Stimulated activated CD4-positive, alpha-beta T cell treated with anti-CD3 and anti-CD28 coated beads, TNF-alpha, amount 100 ng/mL, for 4 hours (primary cell): Measurements from ENCODE around the gene ELK4.

ENCODE experiments used
- DNase-seq, 3 experiments: peaks; one replicate each; pipeline ENCODE4 v3.0.0-alpha.2; 2020; ENCODE audit warnings: low read depth in 3 of 3

Gene ELK4

DNA sequence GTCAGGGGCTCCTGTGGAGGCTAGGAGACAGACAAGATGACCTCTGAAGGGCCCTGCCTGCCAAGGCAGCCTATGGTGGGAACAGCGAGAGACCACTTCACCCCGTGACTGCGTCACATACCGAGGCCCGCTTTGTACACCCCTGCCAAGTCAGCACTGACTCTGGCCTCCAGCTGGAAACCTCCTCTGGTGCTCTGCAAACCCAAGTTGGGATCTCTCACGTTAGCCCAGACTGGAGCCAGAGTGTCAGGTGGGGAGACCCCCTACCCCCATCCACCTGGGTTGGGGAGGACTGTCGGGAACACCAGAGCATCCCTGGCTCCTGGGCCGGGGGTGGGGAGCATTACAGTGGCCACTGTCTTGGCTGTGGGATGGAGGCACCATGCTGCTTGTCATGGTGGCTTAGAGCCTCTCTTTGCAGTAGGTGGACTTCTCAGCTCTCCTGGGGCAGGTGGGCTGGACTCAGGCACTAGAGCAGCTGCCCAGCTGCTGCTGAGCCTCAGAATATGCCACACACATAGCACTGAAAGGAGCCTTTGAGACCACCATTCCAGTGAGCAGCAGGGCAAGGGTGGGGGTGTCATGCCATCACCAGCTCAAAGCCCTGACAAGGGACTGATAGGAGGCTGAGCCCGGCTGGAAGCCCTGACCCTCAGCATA lies 50.4 kb downstream of the ELK4 start:
- DNase-seq = no peak

DNA sequence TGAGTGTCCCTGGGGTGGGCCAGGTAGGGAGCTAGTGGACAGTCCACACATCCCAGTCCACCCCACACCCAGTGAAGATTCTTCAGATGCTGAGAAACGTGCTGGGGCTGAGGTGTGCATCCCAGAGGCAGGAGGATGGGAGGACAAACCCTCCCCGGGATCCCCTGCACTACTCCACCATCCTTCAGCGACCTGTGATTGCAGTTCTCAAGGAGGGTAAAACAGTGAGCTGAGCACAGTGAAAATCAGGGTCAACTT lies 51.0 kb downstream of the ELK4 start:
- no peak for DNase-seq

DNA sequence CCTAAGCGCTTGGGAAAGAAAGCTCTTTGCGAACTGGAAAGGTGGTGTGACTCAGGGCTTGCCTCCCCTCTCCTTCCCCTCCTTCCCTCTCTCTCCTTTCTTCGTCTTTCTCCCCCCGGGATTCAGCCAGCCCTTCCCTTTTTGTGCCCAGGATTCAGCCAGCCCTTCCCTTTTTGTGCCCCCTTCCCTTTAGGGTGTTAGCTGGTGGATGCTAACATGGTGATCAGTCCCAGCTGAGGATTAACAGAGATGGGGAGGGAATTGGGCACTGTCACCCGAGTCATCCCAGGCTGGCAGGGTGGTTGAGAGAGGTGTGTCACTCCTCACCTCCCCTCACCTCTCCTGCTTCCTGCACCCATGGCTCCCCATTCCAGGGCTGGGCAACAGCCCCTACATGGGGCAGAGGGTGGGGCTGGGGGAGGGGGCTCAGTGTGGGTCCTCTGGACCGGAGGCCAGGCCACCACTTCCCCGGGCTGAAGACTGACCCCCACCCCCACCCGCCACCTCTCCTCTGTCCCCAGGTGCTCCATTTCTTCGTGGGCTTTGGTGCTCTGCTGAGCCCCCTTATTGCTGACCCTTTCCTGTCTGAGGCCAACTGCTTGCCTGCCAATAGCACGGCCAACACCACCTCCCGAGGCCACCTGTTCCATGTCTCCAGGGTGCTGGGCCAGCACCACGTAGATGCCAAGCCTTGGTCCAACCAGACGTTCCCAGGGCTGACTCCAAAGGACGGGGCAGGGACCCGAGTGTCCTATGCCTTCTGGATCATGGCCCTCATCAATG lies 51.5 kb downstream of the ELK4 start:
- no peak for DNase-seq

DNA sequence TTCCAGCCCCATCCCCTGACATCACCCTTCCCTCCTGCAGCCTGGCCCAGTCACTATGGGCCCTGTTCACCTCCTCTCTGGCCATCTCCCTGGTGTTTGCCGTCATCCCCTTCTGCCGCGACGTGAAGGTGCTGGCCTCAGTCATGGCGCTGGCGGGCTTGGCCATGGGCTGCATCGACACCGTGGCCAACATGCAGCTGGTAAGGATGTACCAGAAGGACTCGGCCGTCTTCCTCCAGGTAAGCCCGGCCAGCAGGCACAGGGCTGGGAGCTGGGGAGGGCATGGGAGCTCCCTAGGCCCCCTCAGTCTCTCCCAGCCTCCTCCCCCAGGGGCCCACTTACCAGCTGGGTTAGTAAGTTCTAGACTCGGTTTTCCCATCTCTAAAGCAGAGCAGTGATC lies 52.1 kb downstream of the ELK4 start:
- no peak for DNase-seq

DNA sequence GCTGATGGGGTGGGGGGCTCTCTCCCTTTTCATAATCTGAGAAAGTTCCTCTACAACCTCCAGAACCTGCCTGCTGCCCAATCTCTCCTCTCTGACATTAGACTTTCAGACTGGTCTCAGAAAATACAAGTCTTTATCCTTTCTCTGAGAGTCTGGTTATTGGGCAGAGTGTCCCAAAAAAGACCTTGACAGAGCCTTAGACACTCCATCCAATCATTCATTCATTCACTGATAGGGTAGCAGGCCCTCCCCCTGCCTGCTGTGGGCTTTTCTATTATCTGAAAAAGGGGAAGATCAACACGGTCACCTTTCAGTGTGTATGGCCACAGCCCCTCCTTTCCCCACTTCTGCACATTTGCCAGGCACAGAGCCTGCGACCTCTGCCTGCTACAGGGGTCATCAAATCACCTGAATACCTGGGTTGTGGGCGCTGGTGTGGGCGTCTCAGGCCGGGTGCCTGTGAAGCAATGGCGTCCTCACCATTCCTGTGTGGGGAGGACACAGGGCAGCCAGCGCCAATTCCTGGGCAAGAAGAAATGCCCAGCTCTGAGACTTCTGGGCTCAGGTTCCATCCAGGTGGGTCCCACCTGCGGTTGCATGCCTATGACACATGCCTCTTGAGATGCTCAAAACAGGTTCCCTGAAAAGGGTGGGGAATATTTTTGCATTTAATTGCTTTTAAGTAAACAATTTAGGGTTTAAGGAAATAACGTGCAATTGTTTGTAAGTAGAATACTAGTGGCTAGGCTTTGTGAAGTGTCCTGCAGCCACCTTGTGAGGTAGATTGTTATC lies 52.8 kb downstream of the ELK4 start:
- DNase-seq = no peak

DNA sequence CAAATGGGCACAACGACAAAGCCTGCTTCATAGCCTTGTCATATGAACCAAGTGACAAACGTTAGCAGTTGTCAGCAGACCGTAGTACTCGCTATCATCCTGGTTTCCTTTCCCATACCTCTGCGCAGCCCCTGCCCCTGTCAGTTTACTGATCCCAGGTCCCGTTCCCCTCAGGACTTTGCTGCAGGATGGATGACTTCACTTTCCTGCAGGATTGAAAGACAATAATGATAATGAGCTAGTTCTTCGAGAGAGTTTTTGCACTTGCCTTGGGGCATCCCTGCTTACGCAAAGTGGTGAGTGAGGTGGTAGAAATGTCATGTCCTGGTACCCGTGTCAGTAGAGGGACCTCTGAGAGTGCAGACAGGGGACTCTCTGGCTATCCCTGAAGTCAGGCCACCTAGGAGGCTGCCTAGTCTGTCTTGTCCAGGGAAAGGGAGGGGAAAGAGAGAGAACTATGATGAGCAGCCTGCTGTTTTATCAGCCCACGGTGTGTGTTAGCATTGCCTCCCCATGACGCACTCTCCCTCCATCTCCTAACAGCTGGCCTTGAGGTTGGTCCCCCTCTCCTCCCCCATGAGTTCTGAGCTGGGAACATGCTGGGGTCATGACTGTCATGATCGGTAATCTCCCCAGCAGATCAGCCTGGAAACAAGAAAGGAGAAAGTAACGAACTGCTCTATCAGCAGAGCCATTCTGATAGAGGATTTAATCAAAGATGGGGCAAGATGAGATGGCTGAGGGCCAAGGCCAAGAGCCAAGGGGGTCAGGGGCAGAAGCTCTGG lies 53.7 kb downstream of the ELK4 start:
- DNase-seq = no peak

DNA sequence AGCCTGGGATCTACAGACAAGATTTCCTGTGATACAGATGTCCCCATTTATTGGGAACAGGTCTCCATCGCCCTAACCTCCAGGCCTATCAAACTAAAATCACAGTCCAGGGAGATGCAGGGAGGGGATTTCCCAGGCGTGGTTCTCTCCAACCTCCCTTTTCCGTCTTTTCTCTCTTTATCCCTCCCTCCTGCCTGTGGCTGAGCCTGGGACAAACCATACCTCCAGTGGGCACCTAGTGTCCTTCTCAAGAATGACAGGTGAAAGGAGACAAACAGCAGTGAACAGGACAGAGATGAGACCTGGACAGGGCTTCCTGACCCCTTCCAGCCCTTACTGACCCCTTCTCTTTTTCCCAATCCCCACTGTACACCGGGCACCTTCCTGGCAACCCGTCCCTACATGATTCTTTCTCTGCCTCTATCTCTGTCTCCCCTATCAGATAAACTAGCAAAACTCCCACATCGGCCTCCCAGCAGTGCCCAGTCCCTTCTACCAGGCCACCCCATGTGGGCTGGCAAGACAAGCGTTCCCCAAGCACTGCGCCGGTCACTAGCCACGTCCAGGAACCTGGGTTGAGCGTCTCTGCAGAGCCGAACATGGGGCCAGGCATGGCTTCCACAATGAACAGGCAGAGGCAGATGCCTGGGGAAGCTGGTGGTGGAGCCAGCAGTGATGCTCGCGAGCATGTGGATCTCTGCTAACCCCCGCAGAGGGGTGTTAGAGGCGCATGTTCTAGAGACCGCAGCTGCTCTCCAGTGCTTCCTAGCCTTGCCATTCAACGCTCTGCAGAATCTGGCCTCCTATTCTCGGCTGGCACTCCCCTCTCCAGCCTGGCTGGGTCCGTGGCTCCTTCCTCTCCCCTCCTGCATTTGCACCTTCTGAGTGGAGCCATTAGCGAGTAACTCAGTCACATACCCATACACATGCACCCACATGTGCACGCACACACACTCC lies 54.7 kb downstream of the ELK4 start:
- no peak for DNase-seq

DNA sequence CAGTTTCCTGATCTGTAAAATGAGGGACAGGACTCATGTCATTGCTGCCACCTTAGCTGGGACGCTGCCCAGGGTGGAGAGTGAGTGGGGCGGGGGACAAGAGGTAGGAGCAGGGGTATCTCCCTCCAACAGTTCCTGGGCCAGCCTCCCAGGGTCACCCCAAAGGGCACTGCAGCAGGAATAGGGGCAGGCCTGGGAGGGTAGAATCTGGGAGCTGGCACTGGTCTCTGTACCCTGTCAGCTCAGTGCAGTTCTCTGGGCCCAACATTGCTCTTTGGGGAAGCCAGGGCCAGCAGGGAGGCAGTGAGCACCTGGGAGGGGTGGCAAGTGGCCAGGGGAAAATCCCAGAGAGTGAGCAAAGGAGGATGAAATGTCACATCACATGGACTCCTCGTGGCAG lies 55.8 kb downstream of the ELK4 start:
- DNase-seq = no peak

DNA sequence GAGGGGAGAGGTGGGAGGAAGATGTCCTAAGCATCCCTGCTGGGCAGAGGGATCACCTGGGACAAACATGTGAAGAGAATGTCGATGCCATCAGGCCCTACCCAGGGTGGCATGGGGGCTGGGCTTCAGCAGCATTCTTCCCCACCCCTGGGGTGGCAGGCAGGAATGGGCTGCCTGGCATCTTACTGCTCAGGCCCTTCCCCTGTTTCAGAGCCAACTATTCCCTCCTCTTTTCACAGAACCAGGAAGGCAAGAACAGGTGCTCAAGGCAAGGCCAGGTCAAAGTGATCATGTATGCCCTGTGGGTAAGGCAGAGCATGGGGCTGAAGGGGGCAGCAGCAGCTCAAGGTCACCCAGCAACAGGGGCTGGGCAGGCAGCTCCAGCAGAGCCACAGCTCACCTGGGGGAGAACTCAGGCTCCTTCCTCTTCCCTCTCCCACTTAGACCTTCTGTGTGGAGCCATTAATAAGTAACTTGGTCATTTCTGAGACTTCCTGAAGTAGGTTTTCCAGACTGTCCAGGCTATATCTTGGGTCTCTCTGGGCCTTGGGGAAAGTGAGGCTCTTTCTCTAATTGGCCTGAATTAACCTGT lies 56.4 kb downstream of the ELK4 start:
- DNase-seq = no peak

DNA sequence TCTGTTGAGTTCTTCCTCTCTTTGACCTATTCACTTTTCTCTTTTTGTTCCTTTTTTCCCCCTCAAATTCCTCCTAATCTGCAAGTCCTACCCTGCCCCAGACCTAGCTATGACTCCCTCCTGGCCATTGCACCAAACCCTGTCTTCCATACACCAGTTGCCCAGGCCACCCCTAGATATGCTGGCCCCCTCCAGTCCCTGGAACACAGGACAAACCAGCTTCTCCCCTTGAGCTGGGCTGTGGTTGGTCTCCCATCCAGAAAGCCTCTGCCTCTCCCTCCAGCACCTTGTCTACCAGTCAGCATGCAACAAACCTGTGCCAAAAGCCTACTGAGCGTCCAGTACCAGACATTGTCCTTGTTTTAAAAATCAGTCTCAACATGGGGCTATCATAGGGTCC lies 59.4 kb downstream of the ELK4 start:
- no peak for DNase-seq

DNA sequence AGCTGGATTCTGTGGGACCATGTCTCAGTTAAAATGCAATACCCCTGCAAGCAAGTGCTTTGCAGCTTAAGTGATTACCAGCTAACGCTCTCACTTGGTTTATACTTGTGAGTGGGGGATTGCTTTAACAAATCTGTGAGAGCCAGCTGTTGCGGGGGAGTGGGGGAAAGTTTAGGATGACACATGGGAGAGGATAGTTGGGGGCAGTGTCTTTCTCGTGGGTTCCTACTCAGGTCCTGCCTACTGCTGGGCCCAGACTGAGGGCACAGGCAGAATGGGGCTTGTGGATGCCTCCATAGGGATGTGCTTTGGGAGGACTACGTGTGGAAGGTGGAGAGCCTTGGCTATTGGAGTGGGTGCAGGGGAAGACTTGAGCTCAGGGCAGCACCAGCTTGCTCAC lies 60.1 kb downstream of the ELK4 start:
- DNase-seq = no peak

DNA sequence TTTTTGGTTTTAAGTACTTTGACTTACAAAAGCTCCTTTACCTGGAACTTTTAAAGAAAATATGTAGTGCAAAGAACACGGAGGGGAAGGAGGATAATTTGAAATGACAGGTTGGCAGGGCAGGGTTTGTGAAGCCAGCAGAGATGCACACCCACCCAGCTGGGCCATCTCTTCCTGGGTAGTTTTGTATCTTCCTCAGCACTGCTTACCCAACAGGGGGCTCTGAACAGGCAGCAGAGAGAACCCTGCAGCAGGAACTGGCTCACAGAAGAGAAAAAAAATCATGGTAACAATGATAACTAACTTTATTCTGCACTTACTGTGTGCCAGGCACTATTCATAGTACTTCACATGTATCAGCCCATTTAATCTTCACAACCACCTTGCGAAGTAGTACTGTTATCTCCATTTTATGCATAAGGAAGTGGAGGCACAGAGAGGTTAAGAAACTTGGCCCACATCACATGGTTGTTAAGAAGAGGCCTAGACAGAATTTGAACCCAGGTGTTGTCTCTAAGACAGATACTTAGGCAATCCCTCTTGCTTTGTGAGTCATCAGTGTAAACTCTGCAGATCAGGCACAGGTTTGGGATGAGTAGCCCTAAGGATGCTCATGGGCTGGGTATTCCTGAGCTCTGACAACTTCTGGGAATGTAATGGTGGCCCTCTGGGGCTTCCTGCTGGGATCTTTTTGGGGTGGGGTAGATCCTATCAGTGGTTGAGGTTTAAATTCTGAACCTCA lies 60.8 kb downstream of the ELK4 start:
- no peak for DNase-seq

DNA sequence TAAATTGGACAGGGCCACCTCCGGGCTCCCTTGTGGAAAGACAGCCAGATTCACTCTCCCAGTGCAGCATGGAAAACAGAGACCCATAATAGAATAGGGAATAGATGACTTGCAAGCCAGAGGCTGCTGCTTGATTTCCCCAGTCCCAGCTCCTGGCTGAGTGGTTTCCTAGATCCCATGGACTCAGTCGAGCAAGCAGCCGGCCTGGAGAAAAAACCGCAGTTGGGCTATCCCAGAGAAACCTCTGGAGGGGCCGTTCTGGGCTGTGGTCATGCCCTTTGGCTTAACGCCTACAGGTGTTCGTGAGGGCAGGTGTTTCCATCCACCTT lies 61.7 kb downstream of the ELK4 start:
- DNase-seq = no peak

DNA sequence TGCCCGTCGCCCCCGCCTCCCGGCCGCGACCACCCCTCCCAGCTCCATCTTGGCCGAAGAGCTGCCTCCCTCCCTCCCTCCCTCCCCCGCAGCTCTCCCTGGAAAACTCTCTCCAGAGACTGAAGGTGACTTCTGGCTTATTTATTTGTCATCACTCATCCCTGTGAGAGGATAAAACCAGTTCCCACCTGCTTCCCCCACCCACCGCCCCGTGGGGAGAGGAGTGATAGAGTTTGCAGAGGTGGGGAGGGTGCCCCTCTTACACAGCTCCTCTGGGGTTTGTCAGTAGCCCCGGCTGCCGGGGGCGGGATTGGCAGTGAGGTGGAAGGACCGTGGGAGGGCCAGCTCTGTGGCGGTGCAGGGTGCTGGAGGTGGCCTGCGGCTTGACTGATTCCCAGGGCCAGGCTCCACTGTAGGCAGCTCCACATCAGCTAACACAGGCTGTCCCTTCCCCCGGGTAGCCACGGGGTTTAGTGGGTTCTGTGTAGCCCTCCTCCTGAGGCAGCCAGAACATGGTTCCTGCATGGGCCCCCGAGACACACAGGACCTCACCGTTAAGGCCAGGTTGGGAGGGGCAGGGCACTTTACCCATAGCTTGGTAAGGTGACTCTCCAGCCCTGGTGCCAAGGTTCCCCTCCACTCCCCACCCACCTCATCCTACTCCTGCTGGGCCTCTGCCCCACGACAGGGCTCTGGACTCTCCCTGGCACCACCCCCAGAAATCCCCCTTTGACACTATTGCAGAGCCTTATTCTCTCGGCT lies 62.2 kb downstream of the ELK4 start:
- DNase-seq = no peak

DNA sequence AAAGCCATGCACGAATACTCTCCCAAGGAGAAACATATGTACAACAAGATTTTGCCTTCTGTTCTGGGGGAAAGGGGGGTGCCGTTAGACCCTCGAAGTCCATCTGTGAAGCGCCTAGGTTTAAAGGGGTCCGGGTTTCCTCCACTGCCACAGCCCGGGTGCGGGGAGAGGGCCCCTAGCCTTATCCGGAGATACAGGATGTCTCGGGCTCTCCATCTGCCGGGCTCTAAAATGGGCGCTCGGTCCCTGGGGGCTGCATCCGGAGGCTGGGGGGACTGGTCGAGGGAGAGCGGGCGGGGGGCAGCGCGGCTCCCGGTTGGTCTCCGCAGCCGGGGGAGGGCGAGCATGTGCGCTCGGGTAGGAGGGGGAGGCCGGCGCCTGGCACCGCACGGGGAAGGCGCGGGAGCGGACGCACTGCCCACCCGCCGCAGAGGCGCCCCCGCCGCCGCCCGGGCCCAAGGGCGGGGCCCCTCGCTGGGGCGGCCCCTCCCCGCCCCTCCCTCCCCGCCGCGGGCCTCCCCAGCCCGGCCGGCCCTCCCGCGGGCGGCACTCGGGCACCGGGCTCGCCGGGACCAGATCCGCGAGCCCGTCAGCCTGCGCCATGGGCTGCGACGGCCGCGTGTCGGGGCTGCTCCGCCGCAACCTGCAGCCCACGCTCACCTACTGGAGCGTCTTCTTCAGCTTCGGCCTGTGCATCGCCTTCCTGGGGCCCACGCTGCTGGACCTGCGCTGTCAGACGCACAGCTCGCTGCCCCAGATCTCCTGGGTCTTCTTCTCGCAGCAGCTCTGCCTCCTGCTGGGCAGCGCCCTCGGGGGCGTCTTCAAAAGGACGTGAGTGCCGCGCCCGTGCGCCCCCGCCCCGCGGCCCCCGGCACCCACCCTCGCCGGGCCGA lies 63.1 kb downstream of the ELK4 start:
- no peak for DNase-seq

DNA sequence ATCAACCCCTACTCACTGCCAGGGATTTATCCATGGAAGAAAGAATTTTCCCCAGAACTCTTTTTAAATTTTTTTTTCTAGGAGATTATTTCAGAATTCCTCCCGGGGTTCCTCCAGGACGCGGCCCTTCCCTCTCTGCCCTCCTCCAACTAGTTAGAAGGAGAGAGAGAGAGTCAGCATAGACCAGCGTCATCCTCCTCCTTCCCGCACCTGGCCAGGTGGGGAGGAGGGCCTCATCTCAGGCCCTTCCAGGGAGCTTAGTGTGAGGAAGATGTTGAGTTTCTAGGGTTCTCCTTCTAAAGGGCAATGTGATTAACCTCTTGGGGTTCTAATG lies 63.7 kb downstream of the ELK4 start:
- DNase-seq = no peak

DNA sequence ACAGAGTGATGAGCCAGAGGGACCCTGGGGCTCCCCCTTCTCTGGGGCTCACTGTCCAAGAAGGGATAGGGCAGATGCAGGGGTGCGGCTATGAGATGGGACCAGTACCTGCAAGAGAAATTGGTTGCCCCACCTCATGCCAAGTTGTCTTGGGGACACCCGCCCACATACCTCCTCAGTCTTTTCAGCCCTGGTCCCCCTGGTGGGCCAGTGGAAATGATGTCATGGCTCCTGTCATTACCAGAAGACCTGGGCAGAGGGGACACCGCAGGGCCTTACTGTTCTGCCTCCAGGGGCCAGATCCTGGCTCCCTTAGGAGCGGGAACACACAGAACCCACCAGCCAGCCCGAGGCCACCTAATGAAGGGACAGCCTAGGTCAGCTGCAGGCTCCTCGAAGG lies 64.1 kb downstream of the ELK4 start:
- DNase-seq = no peak

DNA sequence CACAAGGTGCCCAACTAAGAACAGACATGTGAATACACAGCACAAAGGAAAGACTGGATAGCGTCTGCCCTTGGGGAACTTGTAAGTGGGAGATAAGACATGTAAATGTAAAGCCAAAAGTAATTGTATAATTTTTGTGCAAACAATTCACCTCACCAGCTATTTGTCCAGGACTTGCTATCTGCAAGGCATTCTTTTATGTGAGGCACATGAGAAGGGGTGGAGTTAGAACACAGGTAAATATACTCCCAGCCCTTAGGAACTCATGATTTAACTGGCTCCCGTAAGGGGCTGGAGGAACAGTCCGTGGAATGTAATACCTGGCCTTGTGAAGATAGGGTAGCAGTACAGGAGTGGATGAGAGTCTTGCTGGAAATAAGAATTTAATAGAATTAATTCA lies 66.0 kb downstream of the ELK4 start:
- DNase-seq = no peak
